K562 (cell line): ENCODE data around the gene UBE2L6.

ENCODE experiments used
- POLR3G ChIP-seq: IDR thresholded peaks from 2 replicates; pipeline ENCODE4 v1.6.1; 2011; ENCODE audit not compliant: insufficient read length, insufficient replicate concordance; ENCODE audit errors: extremely low read depth
- ZNF217 ChIP-seq: sonication (generic); formaldehyde crosslinking; IDR thresholded peaks from 2 replicates; pipeline ENCODE4 v1.8.0; 2022; ENCODE audit warnings: mild to moderate bottlenecking, missing genetic modification reagents
- ZNF274 ChIP-seq: IDR thresholded peaks from 2 replicates; pipeline ENCODE4 v1.6.1; 2011; ENCODE audit warnings: low read depth, mild to moderate bottlenecking, low read length, moderate library complexity, borderline replicate concordance
- TF ChIP-seq, protein P1 (sequence below), 2 experiments: fragments of 450-650 bp in 1 of 2; sonication (generic) in 1 of 2; formaldehyde crosslinking in 1 of 2; IDR thresholded peaks in 1 of 2; conservative IDR thresholded peaks in 1 of 2; 2 replicates each; pipeline versions ENCODE4 v1.6.1 to v1.8.1; 2016 to 2023; ENCODE audit warnings: mild to moderate bottlenecking in 2 of 2, moderate library complexity in 2 of 2, inconsistent platforms in 1 of 2, missing genetic modification reagents in 1 of 2

DNA sequence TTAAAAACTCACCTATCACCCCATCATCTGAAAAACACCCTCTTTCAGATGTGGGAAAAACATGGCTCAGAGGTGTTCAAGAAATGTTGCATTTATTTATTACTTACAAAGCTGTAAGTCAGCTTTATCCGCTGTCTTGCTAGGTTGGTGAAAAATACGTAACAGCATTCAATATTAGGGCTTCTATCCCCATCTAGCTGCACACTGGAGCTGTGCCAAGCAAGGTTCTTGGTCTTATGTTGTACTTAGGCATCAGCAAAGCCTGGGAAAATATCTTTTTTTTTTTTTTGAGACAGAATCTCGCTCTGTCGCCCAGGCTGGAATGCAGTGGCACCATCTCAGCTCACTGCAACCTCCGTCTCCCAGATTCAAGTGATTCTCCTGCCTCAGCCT lies 37.6 kb upstream of the UBE2L6 start:
- TF ChIP-seq POLR3G (no peak), ZNF274 (no peak), ZNF217 (CRISPR knock-in tag) (no peak)
- TF ChIP-seq, protein P1, sequence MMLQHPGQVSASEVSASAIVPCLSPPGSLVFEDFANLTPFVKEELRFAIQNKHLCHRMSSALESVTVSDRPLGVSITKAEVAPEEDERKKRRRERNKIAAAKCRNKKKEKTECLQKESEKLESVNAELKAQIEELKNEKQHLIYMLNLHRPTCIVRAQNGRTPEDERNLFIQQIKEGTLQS (IDR thresholded peaks at IDR 0.05): no peak
- TF ChIP-seq, protein P1 (CRISPR knock-in tag; conservative IDR thresholded peaks at IDR 0.05): no peak
